Thyroid gland (tissue), 4 donors: Measurements from ENCODE around the gene FBXO4. TPM values are rescaled to one million over a fixed set of nuclear protein-coding genes. Genes with fewer than 3 reads are reported as not detected.

Source experiments
- DNase-seq, 2 donors: peaks; one replicate each; pipeline ENCODE4 v3.0.0-alpha.2; 2019
- H3K27ac ChIP-seq, 3 donors: fragments of 200-600 bp; sonication (generic); 1 replicate in 2 of 3; 2 replicates in 1 of 3; pipeline ENCODE4 v1.5.1; 2016 to 2019; ENCODE audit warnings: mild to moderate bottlenecking in 1 of 3, moderate library complexity in 1 of 3
- H3K27me3 ChIP-seq: fragments of 200-600 bp; sonication (generic); one replicate; pipeline ENCODE4 v1.5.1; 2019
- H3K36me3 ChIP-seq, 2 donors: fragments of 200-600 bp; sonication (generic); one replicate each; pipeline ENCODE4 v1.5.1; 2016 to 2019
- H3K4me1 ChIP-seq, 2 donors: fragments of 200-600 bp; sonication (generic); one replicate each; pipeline ENCODE4 v1.5.1; 2017 to 2019
- H3K4me3 ChIP-seq, 3 donors: fragments of 200-600 bp; sonication (generic); replicated peaks in 1 of 3; 1 replicate in 2 of 3; 2 replicates in 1 of 3; pipeline ENCODE4 v1.5.1; 2016; ENCODE audit warnings: mild to moderate bottlenecking in 1 of 3
- H3K9me3 ChIP-seq: fragments of 200-600 bp; sonication (generic); one replicate; pipeline ENCODE4 v1.5.1; 2017
- CTCF ChIP-seq, 6 experiments: fragments of 200-600 bp in 3 of 6; fragments of 450-650 bp in 3 of 6; sonication (generic) in 3 of 6; IDR thresholded peaks; one replicate each; pipeline ENCODE4 v1.5.1; 2016 to 2019; ENCODE audit warnings: antibody characterized with exemption in 6 of 6, mild to moderate bottlenecking in 2 of 6, inconsistent platforms in 1 of 6, moderate library complexity in 1 of 6
- POLR2A ChIP-seq, 2 donors: fragments of 450-650 bp; IDR thresholded peaks; one replicate each; pipeline ENCODE4 v1.6.1; 2017; ENCODE audit warnings: antibody characterized with exemption in 2 of 2, mild to moderate bottlenecking in 2 of 2, moderate library complexity in 1 of 2
- WGBS, 2 donors: methylation state at CpG; one replicate each; pipeline ENCODE4 v1.1.5; 2017; 5-methylcytosine and 5-hydroxymethylcytosine counted together
- intact Hi-C: fragments of 100-400 bp; cut with DNase I; formaldehyde crosslinking; loops from one replicate; pipeline ENCODE4 v1.15.1; 2023
- total RNA-seq, 4 donors: library from RNA; depleted of rRNA; stranded (reverse); fragments of >200 nt; gene quantifications; one replicate each; pipeline ENCODE4 v1.2.3, GENCODE V29; 2016

The FBXO4 gene
- 10 to 100 TPM; 22.0 to 26.5 (median 23.4) TPM for total RNA-seq

- H3K4me1 ChIP-seq = peaks cover 0 to 7% of the 10 kb centered on the region in 2 donors
- WGBS, 2 donors = 11% methylated on average over 11 to 12 of the region's 60 CpGs
- H3K4me3 ChIP-seq = peak within 1 kb of the TSS; percentile 39 to 87 (median 56)
- H3K9me3 ChIP-seq = no peaks in the 10 kb centered on the region
- DNase-seq = peak; percentile 81 to 84
- peaks cover 0 to 5% of the 10 kb centered on the region in 2 donors for H3K36me3 ChIP-seq
- peak within 1 kb of the TSS; percentile 94 to 98 (median 98) for H3K27ac ChIP-seq
- TF ChIP-seq CTCF (IDR thresholded peaks at IDR 0.05) (peak in 5 of 6 experiments; percentile 19 to 64 (median 27)), POLR2A (IDR thresholded peaks at IDR 0.05) (peak in 1 of 2 donors; percentile 76)
- no peaks in the 10 kb centered on the region for H3K27me3 ChIP-seq
- intact Hi-C loops = no loop called here
These were observed at the start of gene FBXO4 for GRCh38 chr5:41924872-41925554. TSS of gene FBXO4 (plus strand) at chr5:41925281. CDS start at chr5:41925310, 29 bp downstream.

GRCh38 chr5:41876678-41877077 lies 48.4 kb upstream of the FBXO4 start:
- no peak overlapping the region for H3K27ac ChIP-seq
- H3K36me3 ChIP-seq = no peaks in the 10 kb centered on the region
- whole genome bisulfite sequencing, 2 donors = 49 to 61% methylated on average over 2 of the region's 2 CpGs
- no peak overlapping the region for H3K4me3 ChIP-seq
- DNase-seq = no peak
- H3K27me3 ChIP-seq = no peaks in the 10 kb centered on the region
- intact Hi-C loops = no loop called here
- H3K9me3 ChIP-seq = no peaks in the 10 kb centered on the region
- no peak for TF ChIP-seq POLR2A (IDR thresholded peaks at IDR 0.05)
- TF ChIP-seq CTCF (IDR thresholded peaks at IDR 0.05) = no peak
- peaks cover under 1 to 9% of the 10 kb centered on the region in 2 donors for H3K4me1 ChIP-seq

GRCh38 chr5:41877408-41877807 lies 47.7 kb upstream of the FBXO4 start:
- WGBS, 2 donors = 97 to 99% methylated on average over 1 of the region's 1 CpG
- intact Hi-C loops = no loop called here
- Histone ChIP-seq H3K27ac (no peak overlapping the region), H3K4me1 (peaks cover 0 to 2% of the 10 kb centered on the region in 2 donors), H3K4me3 (no peak overlapping the region), H3K9me3 (no peaks in the 10 kb centered on the region), H3K27me3 (no peaks in the 10 kb centered on the region), H3K36me3 (no peaks in the 10 kb centered on the region)
- DNase-seq = no peak
- TF ChIP-seq POLR2A (IDR thresholded peaks at IDR 0.05) (no peak), CTCF (IDR thresholded peaks at IDR 0.05) (no peak)

- intact Hi-C loops = no loop called here
- no peak overlapping the region for H3K27ac ChIP-seq
- no peak for TF ChIP-seq CTCF (IDR thresholded peaks at IDR 0.05)
- no peak for TF ChIP-seq POLR2A (IDR thresholded peaks at IDR 0.05)
- WGBS, 2 donors = 81 to 82% methylated on average over 2 of the region's 2 CpGs
- no peaks in the 10 kb centered on the region for H3K36me3 ChIP-seq
- H3K9me3 ChIP-seq = no peaks in the 10 kb centered on the region
- DNase-seq = no peak
- H3K4me1 ChIP-seq = no peaks in the 10 kb centered on the region
- H3K27me3 ChIP-seq = no peaks in the 10 kb centered on the region
- no peak overlapping the region for H3K4me3 ChIP-seq
These were observed 46.9 kb upstream of the FBXO4 start for GRCh38 chr5:41878173-41878572.

- no peaks in the 10 kb centered on the region for H3K36me3 ChIP-seq
- H3K9me3 ChIP-seq = no peaks in the 10 kb centered on the region
- 81 to 85% methylated on average over 3 of the region's 3 CpGs for WGBS, 2 donors
- intact Hi-C loops = no loop called here
- no peak for DNase-seq
- TF ChIP-seq POLR2A (IDR thresholded peaks at IDR 0.05) = no peak
- TF ChIP-seq CTCF (IDR thresholded peaks at IDR 0.05) = no peak
- H3K4me1 ChIP-seq = no peaks in the 10 kb centered on the region
- no peak overlapping the region for H3K4me3 ChIP-seq
- no peak overlapping the region for H3K27ac ChIP-seq
- H3K27me3 ChIP-seq = no peaks in the 10 kb centered on the region
These were observed 46.2 kb upstream of the FBXO4 start for GRCh38 chr5:41878643-41879478.
